GM18951 (cell line): ENCODE results near the gene ELN.
"Not testable (repeated sequence)": the region's sequence is repeated elsewhere in the genome, so short reads cannot be mapped to it uniquely, and the experiment has no call there.

Experiments
- POLR2A ChIP-seq: IDR thresholded peaks from 4 replicates; pipeline ENCODE4 v1.6.1; 2011; ENCODE audit warnings: mild to moderate bottlenecking; ENCODE audit not compliant: insufficient read length, insufficient read depth; ENCODE audit errors: extremely low read depth
- in situ Hi-C: fragments of 300-500 bp; cut with MboI; formaldehyde crosslinking; loops from one replicate; pipeline ENCODE4 v1.12.0; 2022; ENCODE audit warnings: low sequenced_read_pairs, mixed read lengths, inconsistent platforms; ENCODE audit not compliant: unreplicated experiment

ELN gene

DNA sequence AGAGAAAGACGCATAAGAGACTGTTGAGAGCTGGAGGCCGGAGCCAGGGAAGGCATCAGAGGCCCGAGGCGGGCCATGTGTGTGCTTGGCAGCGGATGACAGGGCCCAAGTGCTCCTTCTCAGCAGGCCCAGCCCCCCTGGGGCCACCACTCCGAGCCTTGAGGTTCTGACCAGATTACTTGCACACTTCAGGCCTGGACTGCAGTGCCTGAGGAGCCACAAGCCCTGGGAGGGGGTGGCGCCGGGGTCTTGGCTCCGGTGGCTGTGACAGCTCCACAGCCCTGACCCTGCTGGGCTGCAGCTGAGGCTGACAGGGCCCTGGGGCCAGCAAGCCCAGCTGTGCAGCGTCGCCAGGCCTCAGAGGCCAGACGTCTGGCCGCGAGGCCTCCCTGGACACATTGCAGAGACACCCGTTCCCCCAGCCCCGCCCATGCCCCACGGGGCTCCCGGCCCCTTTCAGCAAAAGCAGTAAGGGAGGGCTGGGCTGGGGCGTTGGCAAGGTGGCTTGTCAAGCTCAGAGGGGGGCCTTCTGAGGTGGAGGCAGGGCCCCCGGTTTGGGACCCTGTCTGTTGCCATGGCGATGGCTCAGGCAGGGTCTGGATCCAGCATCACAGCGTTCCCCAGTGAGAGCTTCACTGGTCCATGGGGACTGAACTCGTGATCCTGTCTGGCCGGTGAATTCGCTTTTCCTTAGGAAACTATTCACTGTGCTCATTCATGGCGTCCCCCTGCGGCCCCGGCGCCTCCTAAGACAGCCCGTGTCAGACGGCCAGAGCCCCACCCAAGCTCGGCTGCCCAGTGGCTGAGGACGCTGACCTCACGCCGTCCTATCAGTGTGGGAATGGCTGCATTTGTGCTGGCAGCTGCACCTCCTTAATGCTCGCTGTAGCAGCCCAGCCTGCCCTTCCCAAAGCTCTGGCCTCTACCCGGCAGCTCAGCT, 5.7 kb downstream of the ELN start:
- no peak for TF ChIP-seq POLR2A
- in situ Hi-C loops, result loop anchor here (10.0 kb wide), 1 partner anchor 169 kb away; the partner anchor contains the start of gene TMEM270

DNA sequence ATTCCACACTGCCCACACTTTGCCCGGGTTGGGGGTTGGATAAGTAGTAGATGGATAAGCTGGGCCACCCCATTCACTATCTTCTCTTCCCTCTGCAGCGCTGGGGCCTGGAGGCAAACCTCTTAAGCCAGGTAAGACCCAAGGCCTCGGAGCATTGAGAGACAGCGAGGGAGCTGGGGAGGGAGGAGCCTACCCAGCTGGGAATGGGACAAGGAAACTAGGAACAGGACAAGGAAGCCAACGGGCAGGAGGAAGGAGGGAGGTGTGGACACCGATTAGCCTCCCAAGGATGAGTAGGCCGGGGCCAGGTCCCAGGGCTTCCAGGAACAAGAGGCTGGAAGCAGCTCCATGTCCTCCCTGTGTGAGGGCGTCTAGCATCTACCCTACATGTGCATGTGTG, 9.6 kb downstream of the ELN start:
- TF ChIP-seq POLR2A, result no peak
- in situ Hi-C loops, result loop anchor here (10.0 kb wide), 1 partner anchor 173 kb away; the partner anchor contains the start of gene TMEM270

DNA sequence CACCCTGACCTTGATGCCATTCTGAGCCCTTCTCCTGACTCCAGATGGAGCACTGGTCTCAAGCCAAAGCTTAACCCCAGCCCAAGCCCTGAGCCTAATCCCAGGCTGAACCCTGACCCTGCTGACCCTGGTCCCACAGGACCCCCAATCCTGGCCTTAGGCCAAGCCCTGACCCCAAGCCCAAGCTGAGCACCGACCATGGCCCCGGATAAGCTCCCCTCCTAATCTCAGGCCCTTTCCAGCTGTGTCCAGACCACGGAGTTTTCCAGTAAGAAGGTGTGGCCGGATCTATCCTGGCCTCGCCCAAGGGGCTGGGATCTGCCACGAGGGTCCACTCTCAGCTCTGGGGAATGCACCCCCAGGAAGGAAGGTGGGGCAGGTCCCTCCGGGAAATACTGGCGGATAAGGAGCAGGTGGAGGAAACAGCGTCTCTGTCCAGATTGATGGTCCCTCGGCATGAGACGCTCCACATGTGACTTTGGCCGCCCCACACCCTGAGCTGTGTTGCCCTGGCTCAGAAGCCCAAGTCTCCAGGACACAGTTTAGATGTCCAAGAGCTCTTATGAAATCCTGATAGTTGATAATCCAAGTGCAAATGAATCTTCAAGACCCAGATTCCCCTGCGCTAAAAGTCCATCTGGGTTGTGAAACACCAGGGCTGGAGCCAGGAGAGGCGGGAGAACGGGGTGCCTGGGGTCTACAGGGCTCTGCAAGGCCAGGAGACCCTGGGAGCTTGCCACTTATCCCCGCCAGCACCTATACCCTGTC, 10.4 kb downstream of the ELN start:
- in situ Hi-C loops, result loop anchor here (10.0 kb wide), 1 partner anchor 174 kb away; the partner anchor contains the start of gene TMEM270
- no peak for TF ChIP-seq POLR2A

DNA sequence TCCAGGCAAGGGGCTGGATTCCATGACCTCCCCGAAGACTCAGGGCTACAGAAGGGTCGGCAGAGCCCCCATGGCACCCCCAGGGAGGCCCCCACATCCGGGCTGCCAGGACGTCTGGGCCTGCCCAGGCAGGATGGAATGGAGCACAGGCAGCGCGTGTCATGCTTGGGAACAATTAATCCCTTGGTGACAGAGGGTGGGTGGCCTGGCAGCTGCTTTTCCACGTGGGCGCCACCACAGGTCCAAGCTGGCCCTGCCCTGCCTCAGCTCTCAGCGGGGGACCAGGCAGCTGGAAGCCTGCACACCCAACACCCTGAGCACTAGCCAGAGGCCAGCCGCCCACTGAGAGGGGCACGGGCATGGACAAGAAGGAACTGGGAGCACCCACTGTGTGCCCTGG, 11.4 kb downstream of the ELN start:
- in situ Hi-C loops, result loop anchor here (10.0 kb wide), 1 partner anchor 175 kb away; the partner anchor contains the start of gene TMEM270
- TF ChIP-seq POLR2A, result no peak

DNA sequence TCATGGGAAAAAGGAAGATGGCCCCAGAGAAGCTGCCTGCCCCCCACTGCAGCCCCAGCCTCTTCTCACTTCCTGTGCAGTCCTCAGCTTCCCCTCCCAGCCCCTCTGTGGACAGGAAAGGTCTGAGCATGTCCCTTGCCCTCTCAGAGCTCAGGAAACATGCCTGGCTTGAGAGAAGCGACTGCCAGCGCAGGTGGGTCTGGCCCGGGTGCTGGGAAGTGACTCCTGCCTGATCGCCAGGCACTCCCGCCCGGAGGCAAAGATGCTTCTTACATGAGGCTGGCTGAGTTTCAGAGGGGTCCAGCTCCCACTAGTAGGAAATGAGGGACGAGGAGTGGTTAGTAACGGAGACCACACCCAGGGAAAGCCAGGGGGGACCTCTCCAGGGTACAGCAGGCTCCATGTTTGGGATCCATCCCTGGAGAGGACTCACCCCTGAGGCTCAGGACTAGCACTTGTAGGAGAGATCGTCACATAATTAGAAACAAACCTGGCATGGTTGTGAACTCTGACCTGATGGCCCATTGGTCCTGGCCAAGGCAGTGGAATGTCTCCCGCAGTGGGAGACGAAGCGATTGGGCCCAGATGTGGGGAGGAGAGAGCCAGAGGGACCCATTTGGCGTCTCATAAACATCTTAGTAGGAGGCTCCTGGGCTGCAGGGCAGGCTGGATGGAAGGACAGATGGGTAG, 12.3 kb downstream of the ELN start:
- in situ Hi-C loops, result no loop called here
- no peak for TF ChIP-seq POLR2A

DNA sequence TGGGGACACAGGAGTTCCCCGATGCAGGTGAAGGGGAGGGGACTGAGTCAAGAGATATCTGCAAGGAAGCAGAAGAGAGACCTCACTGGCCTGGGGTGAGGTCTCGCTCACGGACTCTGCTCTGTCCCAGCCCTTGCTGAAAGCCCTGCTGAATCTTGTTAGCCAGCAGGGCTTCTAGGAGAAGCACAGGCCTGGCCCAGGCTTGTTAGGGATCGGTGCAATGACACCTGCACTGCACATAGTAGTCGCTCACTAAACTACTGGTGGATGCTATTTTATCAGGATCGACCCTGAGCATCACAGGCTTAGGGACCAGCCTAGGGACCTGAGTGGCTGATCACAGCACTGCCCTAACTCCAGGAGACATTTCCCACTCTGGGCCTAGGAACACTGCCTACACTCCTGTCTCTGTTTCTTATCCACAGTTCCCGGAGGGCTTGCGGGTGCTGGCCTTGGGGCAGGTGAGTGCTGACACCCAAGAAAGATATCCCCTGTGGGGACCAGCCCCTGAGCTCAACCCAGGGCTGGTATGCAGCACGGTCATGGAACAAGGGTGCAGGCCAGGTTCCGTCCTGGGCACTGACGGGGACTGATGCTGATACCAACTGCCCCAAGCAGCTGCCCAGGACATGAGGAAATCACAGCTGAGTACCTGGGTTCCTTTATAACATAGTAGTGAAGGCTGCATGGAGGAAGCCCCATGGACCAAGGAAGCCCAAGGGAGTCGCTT, 13.0 kb downstream of the ELN start:
- no peak for TF ChIP-seq POLR2A
- in situ Hi-C loops, result no loop called here

DNA sequence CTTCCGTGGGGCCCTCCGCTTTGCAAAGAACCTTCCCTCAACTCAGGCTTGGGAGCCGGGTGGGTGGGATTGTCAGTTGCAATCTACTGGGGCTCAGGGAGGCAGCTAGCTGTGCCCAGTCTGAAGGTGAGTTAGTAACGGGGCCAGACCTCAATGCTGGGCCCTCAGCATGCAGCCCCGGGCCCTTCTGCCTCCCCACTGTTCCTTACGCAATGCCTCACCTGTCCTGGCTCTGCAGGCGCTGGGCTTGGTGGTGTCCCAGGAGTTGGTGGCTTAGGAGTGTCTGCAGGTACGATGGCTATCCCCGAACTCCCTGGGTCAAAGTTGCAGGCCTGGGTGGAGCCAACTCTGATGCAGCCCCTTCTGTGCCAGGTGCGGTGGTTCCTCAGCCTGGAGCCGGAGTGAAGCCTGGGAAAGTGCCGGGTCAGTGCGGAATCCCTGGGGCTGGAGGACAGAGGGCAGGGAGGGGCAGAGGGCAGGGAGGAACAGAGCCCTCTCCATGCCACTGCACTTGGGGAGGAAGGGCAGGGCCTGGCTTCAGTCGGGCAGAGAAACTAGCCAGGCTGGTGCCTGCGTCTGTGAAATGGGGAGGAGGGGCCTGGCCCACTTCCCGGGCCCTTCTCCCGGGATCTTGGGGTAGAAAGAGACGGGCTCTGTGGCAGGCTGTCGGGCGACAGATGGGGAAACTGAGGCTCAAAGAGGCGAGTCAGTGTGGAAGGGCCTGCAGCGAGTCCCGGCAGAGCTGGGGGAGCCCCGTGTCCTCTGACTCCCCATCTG, 15.0 kb downstream of the ELN start:
- TF ChIP-seq POLR2A, result no peak
- in situ Hi-C loops, result no loop called here

DNA sequence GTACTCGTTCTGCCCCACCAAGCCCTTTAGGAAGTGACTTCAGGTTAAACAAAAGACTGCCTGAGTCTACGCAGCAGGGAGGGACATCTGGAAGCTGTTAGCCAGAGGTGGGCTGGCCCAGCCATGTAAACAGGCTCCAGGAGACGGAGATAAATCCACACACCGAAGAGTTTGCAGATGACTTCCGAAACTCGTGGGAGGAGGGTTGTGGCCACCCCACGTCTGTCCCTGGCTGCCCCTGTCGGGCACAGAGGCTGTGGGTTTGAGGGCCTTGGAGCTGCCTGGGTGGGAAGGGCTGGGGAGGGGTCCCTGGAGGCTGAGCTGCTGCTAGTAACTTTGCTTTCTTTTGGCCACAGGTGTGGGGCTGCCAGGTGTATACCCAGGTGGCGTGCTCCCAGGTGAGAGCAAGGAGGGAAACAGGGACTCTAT, 15.6 kb downstream of the ELN start:
- no peak for TF ChIP-seq POLR2A
- in situ Hi-C loops, result no loop called here

DNA sequence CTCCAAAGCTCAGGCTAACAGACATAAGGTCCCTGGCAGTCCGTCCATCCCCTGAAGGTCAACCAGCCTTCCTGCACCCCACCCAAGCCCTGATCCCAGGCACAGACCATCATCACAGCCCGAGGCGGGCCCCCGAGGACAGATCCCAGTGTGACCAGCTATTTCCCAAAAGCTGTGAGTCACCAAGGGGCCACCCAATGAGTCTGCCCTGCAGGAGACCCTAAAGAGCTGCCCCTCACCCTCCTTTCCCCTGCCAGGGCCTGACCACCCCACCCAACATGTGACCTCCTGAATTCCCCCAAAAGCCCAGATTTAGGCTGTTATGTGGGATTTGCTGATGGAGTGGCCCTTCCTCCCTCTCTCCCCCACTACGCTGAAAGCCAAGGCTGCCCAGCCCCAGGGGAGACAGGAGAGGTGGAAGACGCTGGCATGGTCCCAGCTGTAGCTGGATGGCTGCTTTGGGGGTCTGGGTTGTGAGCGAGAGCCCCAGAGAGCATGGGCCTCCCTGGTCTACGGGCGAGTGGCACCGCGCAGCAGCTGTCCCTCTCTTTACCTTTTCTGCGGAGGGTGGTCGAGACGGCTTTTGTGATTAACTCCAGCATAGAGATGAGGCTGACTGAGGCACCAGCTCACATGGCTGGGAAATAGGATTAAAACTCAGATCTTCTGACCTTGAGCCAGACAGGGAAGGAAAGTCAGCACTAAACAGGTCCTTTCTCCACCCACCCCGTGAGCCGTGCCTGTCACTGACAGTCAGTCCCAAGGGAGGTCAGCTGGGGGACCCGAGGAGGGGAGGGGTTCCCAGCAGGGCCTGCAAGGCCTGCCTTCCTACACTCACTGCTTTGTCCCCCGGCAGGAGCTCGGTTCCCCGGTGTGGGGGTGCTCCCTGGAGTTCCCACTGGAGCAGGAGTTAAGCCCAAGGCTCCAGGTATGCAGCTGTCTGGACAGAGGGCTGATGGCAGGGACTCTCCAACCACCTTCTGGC, 16.7 kb downstream of the ELN start:
- in situ Hi-C loops, result no loop called here
- no peak for TF ChIP-seq POLR2A

DNA sequence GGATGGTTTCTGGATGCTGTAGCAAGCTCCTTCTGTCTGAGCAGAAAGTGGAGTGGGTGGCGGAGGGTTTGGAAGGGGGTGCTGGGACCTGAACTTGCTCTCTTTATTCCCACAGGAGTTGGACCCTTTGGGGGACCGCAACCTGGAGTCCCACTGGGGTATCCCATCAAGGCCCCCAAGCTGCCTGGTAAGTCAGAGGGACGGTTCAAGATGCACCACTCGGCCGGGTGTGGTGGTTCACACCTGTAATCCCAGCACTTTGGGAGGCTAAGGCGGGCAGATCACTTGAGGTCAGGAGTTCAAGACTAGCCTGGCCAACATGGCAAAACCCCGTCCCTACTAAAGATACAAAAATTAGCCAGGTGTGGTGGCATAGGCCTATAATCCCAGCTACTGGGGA, 18.6 kb downstream of the ELN start:
- in situ Hi-C loops, result not testable (repeated sequence)
